Measurements from ENCODE around the gene SLC23A3.

GRCh38 chr2:219207884-219208740 lies 38.3 kb upstream of the SLC23A3 start:
- TF ChIP-seq, protein P1, sequence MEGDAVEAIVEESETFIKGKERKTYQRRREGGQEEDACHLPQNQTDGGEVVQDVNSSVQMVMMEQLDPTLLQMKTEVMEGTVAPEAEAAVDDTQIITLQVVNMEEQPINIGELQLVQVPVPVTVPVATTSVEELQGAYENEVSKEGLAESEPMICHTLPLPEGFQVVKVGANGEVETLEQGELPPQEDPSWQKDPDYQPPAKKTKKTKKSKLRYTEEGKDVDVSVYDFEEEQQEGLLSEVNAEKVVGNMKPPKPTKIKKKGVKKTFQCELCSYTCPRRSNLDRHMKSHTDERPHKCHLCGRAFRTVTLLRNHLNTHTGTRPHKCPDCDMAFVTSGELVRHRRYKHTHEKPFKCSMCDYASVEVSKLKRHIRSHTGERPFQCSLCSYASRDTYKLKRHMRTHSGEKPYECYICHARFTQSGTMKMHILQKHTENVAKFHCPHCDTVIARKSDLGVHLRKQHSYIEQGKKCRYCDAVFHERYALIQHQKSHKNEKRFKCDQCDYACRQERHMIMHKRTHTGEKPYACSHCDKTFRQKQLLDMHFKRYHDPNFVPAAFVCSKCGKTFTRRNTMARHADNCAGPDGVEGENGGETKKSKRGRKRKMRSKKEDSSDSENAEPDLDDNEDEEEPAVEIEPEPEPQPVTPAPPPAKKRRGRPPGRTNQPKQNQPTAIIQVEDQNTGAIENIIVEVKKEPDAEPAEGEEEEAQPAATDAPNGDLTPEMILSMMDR (conservative IDR thresholded peaks at IDR 0.05; ENCODE audit: low read length), result no peak
- no peak for TF ChIP-seq EZH2phosphoT487 (IDR thresholded peaks at IDR 0.05; ENCODE audit: borderline replicate concordance, low read depth, low read length)

All from OCI-LY7 (cell line).